CD14-positive monocyte (primary cell): ENCODE data around the gene TNFRSF4. TPM values are rescaled to one million over a fixed set of nuclear protein-coding genes. Genes with fewer than 3 reads are reported as not detected.
A peak's percentile ranks its signal among the peaks of the same experiment; 100 is the strongest.

Source experiments
- DNase-seq, 3 donors: peaks; one replicate each; pipeline ENCODE4 v3.0.0-alpha.2; 2011 to 2022
- H2AFZ ChIP-seq: 2 replicates; pipeline ENCODE4 v1.6.0; 2012; ENCODE audit warnings: mild to moderate bottlenecking, low read depth, low read length, inconsistent platforms; ENCODE audit not compliant: insufficient read depth, poor library complexity, severe bottlenecking
- H3K27ac ChIP-seq, 2 donors: 1 replicate in 1 of 2; 2 replicates in 1 of 2; pipeline ENCODE4 v1.5.1; 2012 to 2013; ENCODE audit warnings: low read length in 2 of 2, control low read depth in 1 of 2, inconsistent platforms in 1 of 2, low read depth in 1 of 2, mild to moderate bottlenecking in 1 of 2
- H3K27me3 ChIP-seq, 2 donors: one replicate each; pipeline versions ENCODE4 v1.6.0 to v1.6.1; 2011 to 2013; ENCODE audit warnings: low read length in 2 of 2; ENCODE audit not compliant: control insufficient read depth in 2 of 2, insufficient read depth in 2 of 2
- H3K36me3 ChIP-seq, 2 donors: replicated peaks in 1 of 2; 1 replicate in 1 of 2; 2 replicates in 1 of 2; pipeline versions ENCODE4 v1.5.1 to v1.6.1; 2012 to 2013; ENCODE audit warnings: low read length in 2 of 2, control low read depth in 1 of 2, inconsistent platforms in 1 of 2, mild to moderate bottlenecking in 1 of 2; ENCODE audit not compliant: insufficient read depth in 2 of 2, control insufficient read depth in 1 of 2
- H3K4me1 ChIP-seq, 2 donors: 1 replicate in 1 of 2; 2 replicates in 1 of 2; pipeline versions ENCODE4 v1.5.1 to v1.6.1; 2012 to 2013; ENCODE audit warnings: low read length in 2 of 2, control low read depth in 1 of 2, inconsistent platforms in 1 of 2, mild to moderate bottlenecking in 1 of 2, moderate library complexity in 1 of 2; ENCODE audit not compliant: insufficient read depth in 2 of 2, control insufficient read depth in 1 of 2
- H3K4me2 ChIP-seq: replicated peaks from 2 replicates; pipeline ENCODE3; 2012; ENCODE audit warnings: low read length, moderate library complexity, mild to moderate bottlenecking; ENCODE audit not compliant: poor library complexity, severe bottlenecking; ENCODE audit errors: extremely low read depth
- H3K4me3 ChIP-seq, 3 experiments: fragments of 200-600 bp in 1 of 3; sonication (generic) in 1 of 3; replicated peaks in 1 of 3; 1 replicate in 2 of 3; 2 replicates in 1 of 3; pipeline ENCODE4 v1.5.1; 2011 to 2013; ENCODE audit warnings: low read length in 3 of 3, mild to moderate bottlenecking in 3 of 3, control low read depth in 2 of 3, low read depth in 2 of 3, inconsistent platforms in 1 of 3, moderate library complexity in 1 of 3
- H3K79me2 ChIP-seq: 2 replicates; pipeline ENCODE4 v1.6.0; 2012; ENCODE audit warnings: mild to moderate bottlenecking, control low read depth, inconsistent platforms, low read length, moderate library complexity; ENCODE audit not compliant: insufficient read depth
- H3K9ac ChIP-seq: 2 replicates; pipeline ENCODE4 v1.6.0; 2017; ENCODE audit warnings: low read length, mild to moderate bottlenecking; ENCODE audit not compliant: insufficient read depth, poor library complexity, severe bottlenecking
- H3K9me3 ChIP-seq, 2 donors: replicated peaks in 1 of 2; 1 replicate in 1 of 2; 2 replicates in 1 of 2; pipeline versions ENCODE4 v1.5.1 to v1.6.1; 2012 to 2013; ENCODE audit warnings: low read length in 2 of 2, control low read depth in 1 of 2; ENCODE audit not compliant: control insufficient read depth in 1 of 2, insufficient read depth in 1 of 2
- H4K20me1 ChIP-seq: 2 replicates; pipeline ENCODE4 v1.6.0; 2012; ENCODE audit warnings: mild to moderate bottlenecking, low read length, control low read depth, moderate library complexity; ENCODE audit not compliant: insufficient read depth
- H3K27ac Mint-ChIP-seq, 7 donors: one replicate each; pipeline ENCODE4 v1.8.0; 2020; ENCODE audit warnings: mild to moderate bottlenecking in 7 of 7, mixed read lengths in 7 of 7, moderate library complexity in 6 of 7, inconsistent platforms in 2 of 7
- H3K27me3 Mint-ChIP-seq, 3 donors: one replicate each; pipeline ENCODE4 v1.8.0; 2021 to 2022; ENCODE audit warnings: low read depth in 3 of 3, mild to moderate bottlenecking in 3 of 3, mixed read lengths in 3 of 3, moderate library complexity in 3 of 3, inconsistent platforms in 1 of 3
- H3K36me3 Mint-ChIP-seq, 2 donors: one replicate each; pipeline ENCODE4 v1.8.0; 2020; ENCODE audit warnings: mixed read lengths in 2 of 2, inconsistent platforms in 1 of 2, mild to moderate bottlenecking in 1 of 2
- H3K4me1 Mint-ChIP-seq: one replicate; pipeline ENCODE4 v1.8.0; 2020; ENCODE audit warnings: mild to moderate bottlenecking, mixed read lengths
- H3K4me3 Mint-ChIP-seq, 2 donors: one replicate each; pipeline ENCODE4 v1.8.0; 2020; ENCODE audit warnings: mild to moderate bottlenecking in 2 of 2, mixed read lengths in 2 of 2, moderate library complexity in 1 of 2
- H3K9me3 Mint-ChIP-seq, 7 donors: one replicate each; pipeline ENCODE4 v1.8.0; 2020 to 2022; ENCODE audit warnings: mixed read lengths in 7 of 7, mild to moderate bottlenecking in 6 of 7, moderate library complexity in 6 of 7, inconsistent platforms in 2 of 7
- CTCF ChIP-seq: fragments of 200-600 bp; IDR thresholded peaks from one replicate; pipeline ENCODE4 v1.8.0; 2022; ENCODE audit warnings: antibody characterized with exemption, mild to moderate bottlenecking
- WGBS: methylation state at CpG from one replicate; pipeline ENCODE4 v1.1.5; 2013; ENCODE audit warnings: missing lambda C conversion rate; ENCODE audit not compliant: insufficient coverage; 5-methylcytosine and 5-hydroxymethylcytosine counted together
- intact Hi-C, 2 donors: fragments of 100-400 bp; cut with micrococcal nuclease; formaldehyde crosslinking; loops; one replicate each; pipeline versions ENCODE4 v1.15.0 to v1.15.1; 2023
- polyA plus RNA-seq, 3 donors: library from polyadenylated mRNA; depleted of rRNA in 1 of 3; unstranded in 2 of 3; stranded (reverse) in 1 of 3; fragments of 300-500 nt in 2 of 3; fragments of >200 nt in 1 of 3; fragmentation: Illumina TruSeq in 2 of 3; gene quantifications; 1 replicate in 2 of 3; 2 replicates in 1 of 3; pipeline ENCODE4 v1.2.3, GENCODE V29; 2012 to 2021

TNFRSF4 gene
- polyA plus RNA-seq, 3 donors: 0.05 TPM; not detected in 2

GRCh38 chr1:1231400-1232207, 17.7 kb upstream of the TNFRSF4 start, which contains the start of gene SDF4:
Gene SDF4 (minus strand): TSS chr1:1232001. CDS start chr1:1228772, 3,229 bp downstream.
- intact Hi-C loops: loop anchor here (2.0 to 10.0 kb wide), 3 partner anchors 114 to 197 kb away; partner anchors contain the start of gene C1orf159 (in 2 of the 2)
- DNase-seq: peak; percentile 94 to 98 (median 96)
- H3K27ac Mint-ChIP-seq: peak within 1 kb of the TSS; percentile 81 to 96 (median 86)
- H3K36me3 Mint-ChIP-seq: peaks cover 25 to 44% of the 10 kb centered on the region in 2 donors
- H3K27ac ChIP-seq: peak within 1 kb of the TSS; percentile 52 to 90
- under 1% methylated on average over 99 of the region's 99 CpGs for WGBS
- H3K36me3 ChIP-seq: peaks cover 26 to 31% of the 10 kb centered on the region in 2 donors
- no peak for TF ChIP-seq CTCF
- peak within 1 kb of the TSS; percentile 91 to 96 for H3K4me3 Mint-ChIP-seq
- peaks cover 33% of the 10 kb centered on the region for H3K4me1 Mint-ChIP-seq
- H3K27me3 ChIP-seq: no peaks in the 10 kb centered on the region
- H3K4me1 ChIP-seq: peaks cover 19 to 31% of the 10 kb centered on the region in 2 donors
- H3K79me2 ChIP-seq: peaks cover 69% of the 10 kb centered on the region
- peak within 1 kb of the TSS; percentile 83 for H2AFZ ChIP-seq
- peaks cover 0 to 3% (median 0%) of the 10 kb centered on the region in 7 donors for H3K9me3 Mint-ChIP-seq
- H3K9me3 ChIP-seq: no peaks in the 10 kb centered on the region
- H3K27me3 Mint-ChIP-seq: peaks cover 0 to 3% (median 0%) of the 10 kb centered on the region in 3 donors
- peaks cover 48% of the 10 kb centered on the region for H4K20me1 ChIP-seq
- H3K4me3 ChIP-seq: peak within 1 kb of the TSS; percentile 86 to 88 (median 87)
- H3K9ac ChIP-seq: peak within 1 kb of the TSS; percentile 97
- peak within 1 kb of the TSS; percentile 90 for H3K4me2 ChIP-seq

- peaks cover 30 to 51% of the 10 kb centered on the region in 2 donors for H3K36me3 Mint-ChIP-seq
- peaks cover 34 to 38% of the 10 kb centered on the region in 2 donors for H3K36me3 ChIP-seq
- H3K4me3 Mint-ChIP-seq: peak overlapping the region; percentile 91 to 96
- peak overlapping the region; percentile 52 to 90 for H3K27ac ChIP-seq
- H3K27me3 ChIP-seq: no peaks in the 10 kb centered on the region
- H2AFZ ChIP-seq: peak overlapping the region; percentile 83
- peaks cover 55% of the 10 kb centered on the region for H4K20me1 ChIP-seq
- peaks cover 33% of the 10 kb centered on the region for H3K4me1 Mint-ChIP-seq
- no peaks in the 10 kb centered on the region for H3K9me3 ChIP-seq
- intact Hi-C loops: loop anchor here (2.0 to 10.0 kb wide), 3 partner anchors 114 to 196 kb away; partner anchors contain the start of gene C1orf159 (in 2 of the 2)
- TF ChIP-seq CTCF: no peak
- peak overlapping the region; percentile 90 for H3K4me2 ChIP-seq
- H3K27me3 Mint-ChIP-seq: no peaks in the 10 kb centered on the region
- H3K79me2 ChIP-seq: peaks cover 77% of the 10 kb centered on the region
- H3K9ac ChIP-seq: peak overlapping the region; percentile 97
- H3K4me3 ChIP-seq: peak overlapping the region; percentile 86 to 88 (median 87)
- peak overlapping the region; percentile 72 to 96 (median 86) for H3K27ac Mint-ChIP-seq
- WGBS: 15% methylated on average over 19 of the region's 24 CpGs
- H3K4me1 ChIP-seq: peaks cover 19 to 31% of the 10 kb centered on the region in 2 donors
- peaks cover 0 to 3% (median 0%) of the 10 kb centered on the region in 7 donors for H3K9me3 Mint-ChIP-seq
- DNase-seq: no peak
Measured at GRCh38 chr1:1230656-1231399, 16.9 kb upstream of the TNFRSF4 start.
